ENCODE data around the gene ENPP6.

ENPP6 gene

GRCh38 chr4:184080674-184081073 lies 137.0 kb downstream of the ENPP6 start:
- H4K20me1 ChIP-seq (ENCODE audit: low read depth, low read length) = no peaks in the 10 kb centered on the region
- H3K9ac ChIP-seq (ENCODE audit: low read length) = no peak overlapping the region
- H3K4me3 ChIP-seq (ENCODE audit: insufficient read depth, low read length, poor library complexity, severe bottlenecking) = no peak overlapping the region
- no peaks in the 10 kb centered on the region for H3F3A ChIP-seq (ENCODE audit: insufficient read depth)
- no peaks in the 10 kb centered on the region for H3K9me3 ChIP-seq (ENCODE audit: insufficient read depth, low read length)
- H3K9me2 ChIP-seq (replicated peaks; ENCODE audit: insufficient read depth, low read length) = no peaks in the 10 kb centered on the region
- no peak for TF ChIP-seq CTCF (IDR thresholded peaks at IDR 0.05; ENCODE audit: insufficient read depth, low read length, poor library complexity, severe bottlenecking)
- H3K79me2 ChIP-seq (ENCODE audit: insufficient read depth, low read length) = no peaks in the 10 kb centered on the region
- H3K27me3 ChIP-seq (ENCODE audit: low read length) = no peaks in the 10 kb centered on the region
- H3K36me3 ChIP-seq (ENCODE audit: low read length) = no peaks in the 10 kb centered on the region
- H2AFZ ChIP-seq (ENCODE audit: low read depth, low read length, severe bottlenecking) = no peak overlapping the region
- H3K27ac ChIP-seq (ENCODE audit: low read depth, low read length) = no peak overlapping the region
- H3K4me2 ChIP-seq (ENCODE audit: low read depth, low read length, poor library complexity, severe bottlenecking) = no peak overlapping the region

- Histone ChIP-seq H3K27me3 (ENCODE audit: low read length) (0 out of 2 replicates have a peak, but pooled peaks cover 4% of the 10 kb centered on the region), H3K27ac (ENCODE audit: low read depth, low read length) (no peak overlapping the region), H3K9me3 (ENCODE audit: insufficient read depth, low read length) (no peaks in the 10 kb centered on the region), H3K9ac (ENCODE audit: low read length) (no peak overlapping the region), H3K9me2 (replicated peaks; ENCODE audit: insufficient read depth, low read length) (no peaks in the 10 kb centered on the region), H3K36me3 (ENCODE audit: low read length) (no peaks in the 10 kb centered on the region), H4K20me1 (ENCODE audit: low read depth, low read length) (no peaks in the 10 kb centered on the region), H3K4me2 (ENCODE audit: low read depth, low read length, poor library complexity, severe bottlenecking) (no peak overlapping the region), H3K4me3 (ENCODE audit: insufficient read depth, low read length, poor library complexity, severe bottlenecking) (no peak overlapping the region), H3K79me2 (ENCODE audit: insufficient read depth, low read length) (no peaks in the 10 kb centered on the region), H3F3A (ENCODE audit: insufficient read depth) (no peaks in the 10 kb centered on the region), H2AFZ (ENCODE audit: low read depth, low read length, severe bottlenecking) (no peak overlapping the region)
- no peak for TF ChIP-seq CTCF (IDR thresholded peaks at IDR 0.05; ENCODE audit: insufficient read depth, low read length, poor library complexity, severe bottlenecking)
- no peak for TF ChIP-seq EZH2phosphoT487 (conservative IDR thresholded peaks at IDR 0.05; ENCODE audit: low read length)
Observed at GRCh38 chr4:184074677-184075388, 142.8 kb downstream of the ENPP6 start.

GRCh38 chr4:184067931-184068554 lies 149.6 kb downstream of the ENPP6 start:
- Histone ChIP-seq H4K20me1 (ENCODE audit: low read depth, low read length) (no peaks in the 10 kb centered on the region), H3K79me2 (ENCODE audit: insufficient read depth, low read length) (no peaks in the 10 kb centered on the region), H3K9me2 (replicated peaks; ENCODE audit: insufficient read depth, low read length) (no peaks in the 10 kb centered on the region), H3K4me3 (ENCODE audit: insufficient read depth, low read length, poor library complexity, severe bottlenecking) (no peak overlapping the region), H2AFZ (ENCODE audit: low read depth, low read length, severe bottlenecking) (no peak overlapping the region), H3K36me3 (ENCODE audit: low read length) (no peaks in the 10 kb centered on the region), H3K27me3 (ENCODE audit: low read length) (0 out of 2 replicates have a peak, but pooled peaks cover 4% of the 10 kb centered on the region), H3F3A (ENCODE audit: insufficient read depth) (no peaks in the 10 kb centered on the region), H3K27ac (ENCODE audit: low read depth, low read length) (no peak overlapping the region), H3K9me3 (ENCODE audit: insufficient read depth, low read length) (no peaks in the 10 kb centered on the region), H3K9ac (ENCODE audit: low read length) (no peak overlapping the region), H3K4me2 (ENCODE audit: low read depth, low read length, poor library complexity, severe bottlenecking) (no peak overlapping the region)
- TF ChIP-seq CTCF (IDR thresholded peaks at IDR 0.05; ENCODE audit: insufficient read depth, low read length, poor library complexity, severe bottlenecking) (no peak), EZH2phosphoT487 (conservative IDR thresholded peaks at IDR 0.05; ENCODE audit: low read length) (no peak)
